Right cardiac atrium (tissue), 5 donors: Measurements from ENCODE around the gene C11orf91. TPM values are rescaled to one million over a fixed set of nuclear protein-coding genes. Genes with fewer than 3 reads are reported as not detected.
A peak's percentile ranks its signal among the peaks of the same experiment; 100 is the strongest.
"Not testable (repeated sequence)": the region's sequence is repeated elsewhere in the genome, so short reads cannot be mapped to it uniquely, and the experiment has no call there.

Experiments used
- ATAC-seq, 2 donors: fragments of 200-7000 bp; cut with Tn5 transposase; one replicate each; pipeline versions ENCODE4 v1.8.0 to v1.9.1; 2020; ENCODE audit warnings: moderate library complexity in 2 of 2, mild to moderate bottlenecking in 1 of 2
- DNase-seq, 3 donors: peaks; one replicate each; pipeline ENCODE4 v3.0.0-alpha.2; 2020
- H3K27ac ChIP-seq: one replicate; pipeline ENCODE4 v1.5.1; 2013; ENCODE audit warnings: mild to moderate bottlenecking, low read length, control low read depth, moderate library complexity
- H3K27me3 ChIP-seq: one replicate; pipeline ENCODE4 v1.6.1; 2013; ENCODE audit not compliant: control insufficient read depth, insufficient read depth
- H3K4me1 ChIP-seq: one replicate; pipeline ENCODE4 v1.6.1; 2013; ENCODE audit warnings: low read length; ENCODE audit not compliant: control insufficient read depth, insufficient read depth
- H3K4me3 ChIP-seq: one replicate; pipeline ENCODE4 v1.5.1; 2013; ENCODE audit warnings: low read length, control low read depth
- H3K9me3 ChIP-seq: one replicate; pipeline ENCODE4 v1.6.1; 2013; ENCODE audit warnings: low read length; ENCODE audit not compliant: control insufficient read depth
- WGBS: extraction: QIAGEN DNeasy Blood & Tissue Kit; methylation state at CpG from one replicate; pipeline ENCODE4 v1.1.7; 2013; 5-methylcytosine and 5-hydroxymethylcytosine counted together
- intact Hi-C, 4 donors: fragments of 100-400 bp; cut with DNase I; formaldehyde crosslinking; loops; one replicate each; pipeline versions ENCODE4 v1.11.0 to v1.14.0; 2022 to 2023
- polyA plus RNA-seq: library from polyadenylated mRNA; stranded (reverse); fragments of 200-250 nt; gene quantifications from one replicate; pipeline ENCODE4 v1.2.3, GENCODE V29; 2013
- total RNA-seq, 4 donors: library from RNA; stranded (reverse); fragmentation: NEBNext Ultra II Directional; extraction: Animal tissue kit (Norgen Biotek cat#: 25700); gene quantifications; one replicate each; pipeline ENCODE4 v1.2.1, GENCODE V29; 2021
- donor health status: healthy with polysubstance abuse.
- donor health status: DM: no; HTN: yes; CAD: no.
- donor health status: DM: no; HTN: no; CAD: no.
- donor health status: DM: no; HTN: yes; CAD: no; lungs with severe emphysema.
- donor health status: DM: yes; HTN: yes; CAD: no.

Gene C11orf91
- total and polyA plus RNA-seq, 5 donors, result 1.9 TPM; not detected in 4

- intact Hi-C loops, result no loop called here
- Histone ChIP-seq H3K4me1 (peaks cover 21% of the 10 kb centered on the region), H3K27ac (peak overlapping the region; percentile 92)
Observed at GRCh38 chr11:33733980-33734379, 33.4 kb upstream of the C11orf91 start.

GRCh38 chr11:33731723-33732531 lies 31.3 kb upstream of the C11orf91 start:
- ATAC-seq (no peak), DNase-seq (no peak)
- Histone ChIP-seq H3K4me3 (no peak overlapping the region), H3K4me1 (peaks cover 17% of the 10 kb centered on the region), H3K9me3 (no peaks in the 10 kb centered on the region), H3K27ac (peak overlapping the region; percentile 45), H3K27me3 (no peaks in the 10 kb centered on the region)
- 55% methylated on average over 9 of the region's 9 CpGs for WGBS
- intact Hi-C loops, result no loop called here

More at GRCh38 chr11:33733980-33734379, 33.4 kb upstream of the C11orf91 start:
- DNase-seq, result no peak
- Histone ChIP-seq H3K27me3 (no peaks in the 10 kb centered on the region), H3K4me3 (peak overlapping the region; percentile 85), H3K9me3 (no peaks in the 10 kb centered on the region)
- 53% methylated on average over 7 of the region's 7 CpGs for WGBS
- ATAC-seq, result no peak

- H3K4me3 ChIP-seq, result no peak overlapping the region
- intact Hi-C loops, result no loop called here
- H3K4me1 ChIP-seq, result peaks cover 16% of the 10 kb centered on the region
- ATAC-seq (no peak), DNase-seq (no peak)
- no peaks in the 10 kb centered on the region for H3K9me3 ChIP-seq
- WGBS, result 52% methylated on average over 7 of the region's 7 CpGs
- H3K27ac ChIP-seq, result no peak overlapping the region
- no peaks in the 10 kb centered on the region for H3K27me3 ChIP-seq
Observed at GRCh38 chr11:33730716-33731115, 30.1 kb upstream of the C11orf91 start.

- WGBS, result 70% methylated on average over 5 of the region's 5 CpGs
- DNase-seq, H3K4me3 ChIP-seq, H3K9me3 ChIP-seq, intact Hi-C loops, H3K27ac ChIP-seq, H3K27me3 ChIP-seq, ATAC-seq: not testable (repeated sequence)
- peaks cover 26% of the 10 kb centered on the region for H3K4me1 ChIP-seq
Observed at GRCh38 chr11:33729072-33729664, 28.5 kb upstream of the C11orf91 start.

GRCh38 chr11:33727539-33727938 lies 26.9 kb upstream of the C11orf91 start:
- 26% methylated on average over 1 of the region's 1 CpG for WGBS
- H3K4me3 ChIP-seq, H3K9me3 ChIP-seq, intact Hi-C loops, ATAC-seq, H3K27ac ChIP-seq, H3K27me3 ChIP-seq, DNase-seq: not testable (repeated sequence)
- peaks cover 35% of the 10 kb centered on the region for H3K4me1 ChIP-seq

GRCh38 chr11:33725496-33725895 lies 24.9 kb upstream of the C11orf91 start:
- H3K27ac ChIP-seq, result peak overlapping the region; percentile 49
- intact Hi-C loops, result no loop called here
- WGBS, result 76% methylated on average over 5 of the region's 5 CpGs

GRCh38 chr11:33724644-33725035 lies 24.0 kb upstream of the C11orf91 start:
- WGBS, result 31% methylated on average over 4 of the region's 4 CpGs
- H3K27ac ChIP-seq, result peak overlapping the region; percentile 99
- H3K27me3 ChIP-seq, result no peaks in the 10 kb centered on the region
- DNase-seq (peak in 1 of 3 donors; percentile 70), ATAC-seq (peak; percentile 64 to 85)
- no peaks in the 10 kb centered on the region for H3K9me3 ChIP-seq
- intact Hi-C loops, result no loop called here
- no peak overlapping the region for H3K4me3 ChIP-seq
- H3K4me1 ChIP-seq, result peaks cover 31% of the 10 kb centered on the region

More at GRCh38 chr11:33725496-33725895, 24.9 kb upstream of the C11orf91 start:
- Histone ChIP-seq H3K9me3 (no peaks in the 10 kb centered on the region), H3K4me1 (peaks cover 33% of the 10 kb centered on the region), H3K27me3 (no peaks in the 10 kb centered on the region), H3K4me3 (no peak overlapping the region)
- no peak for ATAC-seq
- DNase-seq, result no peak

- Histone ChIP-seq H3K27me3 (no peaks in the 10 kb centered on the region), H3K9me3 (no peaks in the 10 kb centered on the region), H3K4me3 (no peak overlapping the region), H3K4me1 (peaks cover 29% of the 10 kb centered on the region), H3K27ac (peak overlapping the region; percentile 99)
- ATAC-seq (peak; percentile 71 to 91), DNase-seq (peak in 2 of 3 donors; percentile 51 to 61)
- intact Hi-C loops, result no loop called here
- 44% methylated on average over 6 of the region's 6 CpGs for WGBS
Observed at GRCh38 chr11:33723238-33723881, 22.7 kb upstream of the C11orf91 start.

GRCh38 chr11:33722590-33723234 lies 22.1 kb upstream of the C11orf91 start:
- Histone ChIP-seq H3K4me3 (no peak overlapping the region), H3K4me1 (peaks cover 29% of the 10 kb centered on the region), H3K27ac (peak overlapping the region; percentile 99), H3K9me3 (no peaks in the 10 kb centered on the region), H3K27me3 (no peaks in the 10 kb centered on the region)
- peak; percentile 25 to 60 for ATAC-seq
- DNase-seq, result peak in 1 of 3 donors; percentile 54
- WGBS, result 66% methylated on average over 2 of the region's 2 CpGs
- intact Hi-C loops, result no loop called here

GRCh38 chr11:33721984-33722383 lies 21.4 kb upstream of the C11orf91 start:
- peaks cover 29% of the 10 kb centered on the region for H3K4me1 ChIP-seq
- WGBS, result 74% methylated on average over 5 of the region's 5 CpGs
- H3K4me3 ChIP-seq, result no peak overlapping the region
- no peaks in the 10 kb centered on the region for H3K27me3 ChIP-seq
- H3K27ac ChIP-seq, result peak overlapping the region; percentile 99
- no peaks in the 10 kb centered on the region for H3K9me3 ChIP-seq
- DNase-seq (no peak), ATAC-seq (no peak)
- intact Hi-C loops, result no loop called here
